HG03159 (cell line): ENCODE measurements around the gene LAMC1.
A peak's percentile ranks its signal among the peaks of the same experiment; 100 is the strongest.

ENCODE experiments used
- ATAC-seq: cut with Tn5 transposase; IDR thresholded peaks from one replicate; pipeline ENCODE4 v1.9.1; 2021; ENCODE audit warnings: mild to moderate bottlenecking, moderate library complexity; ENCODE audit not compliant: unreplicated experiment

The LAMC1 gene

DNA sequence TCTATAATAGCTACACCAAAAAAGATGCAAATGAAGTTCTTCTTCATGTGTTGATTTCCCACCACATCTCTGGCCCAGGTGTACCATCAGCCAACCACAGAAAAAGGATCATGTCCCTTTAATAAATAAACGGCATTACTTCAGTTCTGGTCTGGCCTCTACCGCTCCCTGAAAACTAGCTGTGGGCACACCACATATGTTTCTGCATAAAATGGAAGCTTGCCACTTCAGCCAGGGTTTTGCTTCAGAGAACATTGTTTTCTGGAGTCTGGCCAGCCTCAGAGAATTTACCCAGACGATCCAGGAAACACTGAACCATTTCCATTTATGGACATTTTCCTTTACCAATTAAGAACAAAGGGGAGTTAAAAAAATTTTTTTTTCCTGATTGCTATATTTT is 157.0 kb downstream of the LAMC1 start:
- ATAC-seq, result no peak

DNA sequence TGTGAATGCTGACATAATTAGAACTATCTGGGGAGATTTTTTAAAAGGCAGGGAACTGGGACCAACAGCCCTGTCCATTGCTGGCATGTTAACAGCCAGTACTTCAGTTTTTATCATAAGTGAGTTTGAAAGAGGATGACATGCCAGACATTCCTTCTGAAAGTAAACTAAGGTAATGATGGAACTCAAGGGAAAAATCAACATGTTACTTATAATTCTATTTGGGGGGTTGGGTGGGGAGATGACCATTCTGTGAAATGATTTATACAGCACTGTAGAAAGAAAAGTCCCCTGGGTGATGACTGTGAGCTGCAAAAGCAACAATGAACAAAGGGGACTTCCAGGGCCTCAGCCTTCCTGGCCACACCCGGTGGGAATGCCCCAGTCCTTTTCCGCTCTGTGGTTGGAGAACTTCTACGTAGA is 157.4 kb downstream of the LAMC1 start:
- no peak for ATAC-seq

DNA sequence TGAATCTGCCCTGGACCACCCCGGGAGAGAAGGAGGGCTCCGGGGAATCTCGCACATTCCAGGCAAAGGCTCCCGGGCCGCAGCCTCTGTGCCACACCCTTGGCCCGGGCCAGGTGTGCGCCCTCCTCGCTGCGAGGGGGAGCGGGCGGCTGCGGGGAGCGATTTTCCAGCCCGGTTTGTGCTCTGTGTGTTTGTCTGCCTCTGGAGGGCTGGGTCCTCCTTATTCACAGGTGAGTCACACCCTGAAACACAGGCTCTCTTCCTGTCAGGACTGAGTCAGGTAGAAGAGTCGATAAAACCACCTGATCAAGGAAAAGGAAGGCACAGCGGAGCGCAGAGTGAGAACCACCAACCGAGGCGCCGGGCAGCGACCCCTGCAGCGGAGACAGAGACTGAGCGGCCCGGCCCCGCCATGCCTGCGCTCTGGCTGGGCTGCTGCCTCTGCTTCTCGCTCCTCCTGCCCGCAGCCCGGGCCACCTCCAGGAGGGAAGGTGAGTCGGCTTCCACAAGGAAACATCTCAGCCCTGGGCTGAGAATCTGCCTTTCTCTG is 162.8 kb downstream of the LAMC1 start, which contains the start of gene LAMC2:
Gene LAMC2 (plus strand): TSS at position 324 of the 550 bp plus-strand sequence. CDS start 89 bp downstream, at position 413.
- no peak for ATAC-seq

DNA sequence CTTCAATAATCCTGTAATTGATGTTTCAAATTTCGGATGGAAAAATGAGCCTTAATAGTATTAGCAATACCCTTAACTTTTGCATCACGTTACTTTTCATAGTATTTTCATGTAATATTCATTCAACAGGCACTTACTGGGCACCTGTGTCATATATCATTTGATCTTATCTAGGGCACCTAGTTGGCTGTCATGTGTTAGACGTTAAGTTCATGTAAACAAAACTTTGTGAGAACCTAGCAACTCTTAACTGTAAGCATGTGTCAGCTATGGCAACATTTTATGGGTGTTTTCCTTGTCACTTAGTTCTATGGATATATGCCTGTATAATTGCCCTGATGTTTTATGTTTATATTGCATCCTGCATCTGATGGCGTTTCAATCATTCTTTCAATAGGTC is 163.6 kb downstream of the LAMC1 start:
- ATAC-seq, result no peak

DNA sequence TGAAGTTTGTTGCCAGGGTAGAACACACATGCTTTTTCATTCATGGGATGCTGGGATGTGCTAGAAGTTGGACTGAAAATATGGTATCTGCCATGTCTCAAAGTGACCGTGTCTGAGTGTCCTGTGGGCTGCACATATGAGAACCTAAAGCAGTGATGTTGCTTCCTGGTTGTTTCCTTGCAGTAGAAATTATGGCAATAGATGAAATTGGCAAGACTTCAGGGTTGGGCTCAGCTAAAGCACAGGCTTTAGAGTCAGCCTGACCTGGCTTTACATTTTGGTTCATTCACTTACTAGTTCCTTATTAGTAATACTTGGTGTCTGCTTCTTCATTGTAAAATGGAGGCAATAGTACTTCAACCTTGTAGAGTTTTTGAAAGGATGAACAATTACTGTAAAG is 165.0 kb downstream of the LAMC1 start:
- ATAC-seq, result no peak

DNA sequence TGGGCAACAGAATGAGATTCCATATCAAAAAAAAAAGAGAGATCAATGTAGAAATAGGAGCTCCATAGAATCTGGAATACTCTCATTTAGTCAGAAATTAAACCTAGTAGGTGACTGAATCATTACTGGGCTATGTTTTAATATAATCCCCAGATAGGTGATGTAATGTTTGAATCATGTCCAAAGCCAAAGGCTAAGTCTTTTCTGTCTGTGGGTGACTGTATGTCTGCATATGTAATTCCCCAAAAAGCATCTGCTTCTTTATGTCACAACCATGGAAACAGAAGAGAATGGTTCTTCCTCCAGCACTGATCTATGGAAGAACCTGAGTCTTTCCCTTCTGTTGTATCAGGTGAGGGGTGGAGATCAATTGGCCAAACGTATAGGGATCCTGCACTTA is 168.6 kb downstream of the LAMC1 start:
- ATAC-seq, result no peak

DNA sequence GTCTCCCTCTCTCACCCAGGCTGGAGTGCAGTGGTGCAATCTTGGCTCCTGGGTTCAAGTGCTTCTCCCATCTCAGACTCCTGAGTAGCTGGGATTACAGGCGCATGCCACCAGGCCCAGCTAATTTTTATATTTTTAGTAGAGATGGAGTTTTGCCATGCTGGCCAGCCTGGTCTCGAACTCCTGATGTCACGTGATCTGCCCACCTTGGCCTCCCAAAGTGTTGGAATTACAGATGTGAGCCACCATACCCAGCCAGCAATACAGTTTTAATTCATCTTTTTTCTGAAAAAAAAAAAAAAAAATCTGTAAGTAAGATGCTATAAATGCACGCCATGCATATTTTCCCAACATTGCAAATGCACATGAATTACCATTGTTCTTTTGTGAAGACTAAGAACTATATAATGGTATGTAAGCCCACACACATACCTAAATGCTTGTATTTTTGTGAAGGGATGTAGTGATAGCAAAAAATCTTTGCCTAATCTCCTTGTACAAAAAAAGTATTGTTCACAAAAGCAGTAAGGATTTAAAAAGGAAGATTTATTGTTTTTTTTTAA is 170.8 kb downstream of the LAMC1 start:
- ATAC-seq, result no peak

DNA sequence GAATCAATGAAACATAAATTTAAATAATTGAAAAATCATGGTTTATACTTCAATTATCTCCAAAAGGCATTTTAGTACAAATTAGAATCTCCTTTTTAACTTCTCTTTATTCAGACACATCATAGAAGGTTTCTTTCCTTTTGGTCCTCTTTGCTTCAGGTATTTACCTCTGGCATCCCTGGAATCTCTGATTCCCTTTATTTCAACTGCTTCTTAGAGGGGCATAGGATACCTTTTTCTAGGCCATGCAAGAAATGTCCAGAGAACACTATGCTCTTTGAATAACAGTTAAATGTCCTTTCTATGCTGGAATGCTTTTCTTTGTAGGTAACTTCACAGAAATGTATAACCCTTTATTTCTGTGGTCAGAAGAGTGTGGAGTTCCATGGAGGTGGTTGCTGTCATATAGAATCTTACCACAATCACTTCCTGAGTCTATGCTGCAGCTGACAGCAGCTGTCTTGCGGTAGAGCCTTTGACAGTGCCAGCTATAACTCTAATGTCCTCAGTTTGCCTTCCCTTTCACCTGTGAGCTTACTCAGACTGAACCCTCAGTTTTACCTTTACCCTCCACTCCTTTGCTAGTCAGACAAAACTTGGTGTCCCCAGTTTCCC is 171.4 kb downstream of the LAMC1 start:
- peak; percentile 94 for ATAC-seq

DNA sequence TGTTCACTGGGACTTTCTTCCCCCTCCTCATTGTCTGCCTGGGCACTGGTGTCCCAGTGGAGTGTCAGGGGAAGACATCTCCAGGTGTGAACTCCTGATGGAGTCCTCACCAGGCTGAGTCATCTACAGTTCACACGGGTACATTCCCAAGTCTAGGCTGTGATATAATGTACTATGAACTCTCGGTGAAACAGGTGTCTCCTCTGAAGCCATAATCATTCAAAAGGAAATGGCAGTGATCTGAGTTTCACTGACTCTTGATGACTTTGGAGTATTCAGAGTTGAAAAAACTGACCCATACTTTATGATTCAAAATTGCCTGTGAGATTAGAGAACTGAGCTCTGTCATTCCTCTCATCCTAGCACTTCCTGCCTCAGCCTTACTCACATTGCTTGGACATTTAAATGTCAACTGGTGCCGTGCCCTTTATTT is 171.9 kb downstream of the LAMC1 start:
- peak; percentile 34 for ATAC-seq
